Hindlimb muscle (tissue), 1 donor: ENCODE results near the gene GPATCH11. TPM values are rescaled to one million over a fixed set of nuclear protein-coding genes. Genes with fewer than 3 reads are reported as not detected.

Experiments
- DNase-seq: peaks from one replicate; pipeline ENCODE4 v3.0.0-alpha.2; 2013
- polyA plus RNA-seq: library from polyadenylated mRNA; unstranded; fragments of 120-200 nt; gene quantifications from one replicate; pipeline ENCODE4 v1.2.1, GENCODE V29; 2013; ENCODE audit not compliant: insufficient read length

GPATCH11 gene
- polyA plus RNA-seq, 1 donor: 6.9 TPM

DNA sequence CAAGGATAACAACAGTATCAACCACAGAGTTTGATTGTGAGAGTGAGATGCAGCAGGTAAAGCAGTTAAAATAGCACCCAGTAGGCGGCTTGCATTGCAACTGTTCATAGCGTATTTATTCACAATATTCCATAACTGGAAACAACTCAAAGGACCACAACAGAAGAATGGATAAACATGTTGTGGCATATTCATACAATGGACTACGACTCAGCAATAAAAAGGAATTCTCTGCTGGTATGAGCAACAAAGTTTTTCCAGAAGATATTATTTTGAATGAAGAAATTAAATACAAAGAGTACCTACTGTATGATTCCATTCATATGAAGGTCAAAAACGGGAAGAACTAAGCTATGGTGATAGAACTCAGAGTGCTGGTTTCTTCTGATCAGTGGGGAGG is 25.2 kb downstream of the GPATCH11 start:
- DNase-seq: no peak

DNA sequence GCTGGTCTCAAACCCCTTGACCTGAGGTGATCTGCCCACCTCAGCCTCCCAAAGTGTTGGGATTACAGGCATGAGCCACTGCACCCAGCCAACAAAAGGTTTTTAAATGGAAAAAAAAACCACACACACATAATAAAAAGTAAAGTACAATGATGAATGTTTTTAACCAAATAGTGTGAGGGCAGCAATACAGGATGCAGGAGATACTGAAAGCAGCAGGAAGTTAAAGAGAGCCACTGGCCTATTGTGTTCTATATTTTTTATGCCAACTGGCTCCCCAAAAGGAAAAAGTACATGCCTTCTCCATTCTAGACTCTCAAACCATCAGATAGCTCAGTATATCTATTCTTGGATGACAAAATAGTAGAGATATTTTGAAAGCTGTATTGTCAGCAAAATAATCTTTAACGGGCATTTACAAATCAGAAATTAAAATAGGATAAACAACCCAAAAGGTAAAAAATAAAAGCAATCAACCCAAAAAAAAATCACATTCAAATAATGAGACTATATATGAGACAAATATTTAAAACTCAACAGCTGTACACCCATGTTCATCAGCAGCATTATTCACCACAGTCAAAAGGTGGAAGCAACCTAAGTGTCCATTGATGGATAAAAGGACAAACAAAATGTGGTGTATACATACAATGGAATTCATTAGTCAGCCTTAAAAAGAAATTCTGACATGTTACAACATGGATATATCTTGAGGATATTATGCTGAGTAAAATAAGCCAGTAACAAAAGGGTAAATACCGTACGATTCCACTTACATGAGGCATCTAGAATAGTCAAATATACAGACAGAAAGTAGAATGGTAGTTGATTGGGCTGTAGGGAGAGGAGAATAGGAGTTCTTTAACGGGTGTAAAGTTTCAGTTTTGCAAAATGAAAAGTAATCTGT is 26.2 kb downstream of the GPATCH11 start:
- DNase-seq: no peak

GRCh38 chr2:37111958-37112357 is 27.6 kb downstream of the GPATCH11 start:
- no peak for DNase-seq

DNA sequence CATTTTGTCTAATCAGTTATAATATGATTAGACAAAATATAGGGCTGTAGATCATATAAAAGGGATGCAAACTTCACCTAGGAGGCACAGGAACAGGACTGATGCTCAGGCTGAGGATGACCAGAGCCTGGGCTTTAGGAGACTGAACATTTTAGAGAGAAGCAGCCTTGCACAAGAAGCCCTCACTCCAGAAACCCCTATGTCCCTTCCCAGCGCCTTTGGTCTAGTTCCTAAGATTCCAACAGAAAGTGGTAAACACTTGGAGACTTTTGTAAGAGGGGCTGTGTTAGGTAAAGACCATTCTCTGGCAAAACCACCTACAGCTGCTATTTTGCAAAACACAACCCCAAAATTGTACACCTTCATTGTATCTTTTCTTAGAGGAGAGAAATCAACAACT is 33.2 kb downstream of the GPATCH11 start:
- no peak for DNase-seq

DNA sequence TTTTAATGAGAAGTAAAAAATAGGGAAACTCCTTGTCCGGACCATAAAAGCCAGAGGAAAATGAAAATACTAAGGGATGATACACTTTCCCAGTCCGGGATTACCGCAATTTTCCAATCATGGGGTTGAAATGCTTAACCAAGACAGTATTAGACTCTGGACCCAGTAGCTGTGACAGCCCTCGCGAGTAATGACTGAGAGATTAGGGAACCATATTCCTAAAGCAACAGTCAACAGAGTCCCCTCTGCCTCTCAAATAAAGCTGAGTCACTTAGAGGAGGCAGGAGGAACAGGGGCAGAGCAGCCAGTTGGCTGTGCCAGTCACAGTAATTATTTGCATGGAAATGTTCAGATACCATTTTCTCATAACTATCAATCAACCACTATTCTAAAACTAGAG is 34.8 kb downstream of the GPATCH11 start:
- DNase-seq: no peak

- DNase-seq: peak; percentile 13
These were observed 41.1 kb downstream of the GPATCH11 start for GRCh38 chr2:37125416-37125815.

DNA sequence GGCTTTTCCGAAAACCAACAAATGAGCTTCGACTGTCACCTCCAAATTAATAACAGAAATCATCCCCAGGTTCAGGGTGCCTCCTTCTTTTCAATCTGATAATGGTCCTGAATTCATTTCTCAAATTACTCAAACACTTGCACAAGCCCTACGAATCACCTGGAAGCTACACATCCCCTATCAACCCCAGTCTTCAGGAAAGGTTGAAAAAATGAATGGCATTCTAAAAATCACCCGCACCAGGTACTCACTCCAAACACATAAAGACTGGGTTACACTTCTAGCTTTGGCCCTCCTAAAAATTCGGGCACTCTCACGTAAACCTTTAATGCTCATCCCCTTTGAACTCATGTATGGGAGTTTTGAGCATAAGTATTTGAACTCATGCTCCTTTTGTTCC is 48.6 kb downstream of the GPATCH11 start:
- no peak for DNase-seq

GRCh38 chr2:37142546-37142945 is 58.2 kb downstream of the GPATCH11 start:
- no peak for DNase-seq

- DNase-seq: no peak
These were observed 59.7 kb downstream of the GPATCH11 start for GRCh38 chr2:37143974-37144373.

DNA sequence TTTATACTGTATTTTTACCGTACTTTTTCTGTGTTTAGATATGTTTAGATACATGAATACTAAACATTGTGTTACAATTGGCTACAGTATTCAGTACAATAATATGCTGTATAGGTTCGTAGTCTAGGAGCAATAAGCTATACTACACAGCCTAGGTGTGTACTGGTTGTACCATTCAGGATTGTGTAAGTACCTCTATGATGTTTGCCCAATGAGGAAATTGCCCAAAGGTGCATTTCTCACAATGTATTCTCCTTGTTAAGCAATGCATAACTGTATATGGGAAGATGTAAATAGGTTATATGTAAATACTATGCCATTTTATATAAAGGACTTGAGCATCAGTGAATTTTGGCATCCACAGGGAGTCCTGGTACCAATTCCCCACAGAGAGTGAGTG is 61.7 kb downstream of the GPATCH11 start:
- no peak for DNase-seq

- DNase-seq: no peak
These were observed 64.0 kb downstream of the GPATCH11 start for GRCh38 chr2:37148325-37148724.

Other genes starting within 250 kb of the GPATCH11 start
- 17.4 TPM for gene STRN, start 118.0 kb upstream of the GPATCH11 start, polyA plus RNA-seq
- gene HEATR5B, start 146 bp upstream of the GPATCH11 start, polyA plus RNA-seq: 14.3 TPM
- gene EIF2AK2, start 72.5 kb downstream of the GPATCH11 start, polyA plus RNA-seq: 21.2 TPM
- gene SULT6B1, start 104.2 kb downstream of the GPATCH11 start, polyA plus RNA-seq: not detected
- gene CEBPZOS, start 112.0 kb downstream of the GPATCH11 start, polyA plus RNA-seq: 34.3 TPM
- gene CEBPZ, start 147.1 kb downstream of the GPATCH11 start, polyA plus RNA-seq: 34.9 TPM
- gene NDUFAF7, start 147.1 kb downstream of the GPATCH11 start, polyA plus RNA-seq: 18.4 TPM
- 25.9 TPM for gene PRKD3, start 240.3 kb downstream of the GPATCH11 start, polyA plus RNA-seq